Calu3 (cell line): ENCODE results near the gene RNF6. TPM values are rescaled to one million over a fixed set of nuclear protein-coding genes. Genes with fewer than 3 reads are reported as not detected.
A peak's percentile ranks its signal among the peaks of the same experiment; 100 is the strongest.

Experiments used
- BruUV-seq: library from RNA; stranded (reverse); fragments of 400-500 nt; replicated peaks from 2 replicates; lab custom pipeline; 2021; lab: Mats Ljungman, UMichigan
- CTCF ChIA-PET: fragments of 300-600 bp; sonication (Branson Sonifier 250); formaldehyde crosslinking; loops from one replicate; lab custom pipeline; 2022; ENCODE audit warnings: antibody characterized with exemption; lab: Charles Lee
- DNase-seq: peaks from one replicate; pipeline ENCODE4 v3.0.0; 2022
- H3K27ac Mint-ChIP-seq: one replicate; pipeline ENCODE4 v1.8.0; 2022; ENCODE audit warnings: mixed read lengths; ENCODE audit not compliant: unreplicated experiment
- H3K27me3 Mint-ChIP-seq: one replicate; pipeline ENCODE4 v1.8.0; 2022; ENCODE audit warnings: mixed read lengths; ENCODE audit not compliant: unreplicated experiment
- H3K36me3 Mint-ChIP-seq: one replicate; pipeline ENCODE4 v1.8.0; 2022; ENCODE audit warnings: mild to moderate bottlenecking, moderate library complexity, mixed read lengths; ENCODE audit not compliant: insufficient read depth, unreplicated experiment
- H3K4me1 Mint-ChIP-seq: one replicate; pipeline ENCODE4 v1.8.0; 2022; ENCODE audit warnings: mild to moderate bottlenecking, low read depth, mixed read lengths; ENCODE audit not compliant: unreplicated experiment
- H3K4me3 Mint-ChIP-seq: one replicate; pipeline ENCODE4 v1.8.0; 2022; ENCODE audit warnings: mild to moderate bottlenecking, low read depth, moderate library complexity, mixed read lengths; ENCODE audit not compliant: unreplicated experiment
- H3K9me3 Mint-ChIP-seq: one replicate; pipeline ENCODE4 v1.8.0; 2022; ENCODE audit warnings: low read depth, mixed read lengths; ENCODE audit not compliant: unreplicated experiment
- intact Hi-C: fragments of 100-400 bp; cut with micrococcal nuclease; formaldehyde crosslinking; loops from one replicate; pipeline ENCODE4 v1.10.0; 2022; ENCODE audit not compliant: unreplicated experiment
- total RNA-seq: library from RNA; stranded (reverse); gene quantifications from 2 replicates; pipeline ENCODE4 v1.2.3, GENCODE V29; 2022
- TF ChIP-seq, protein P1 (sequence below): fragments of 200-600 bp; IDR thresholded peaks from one replicate; pipeline ENCODE4 v1.8.0; 2022; ENCODE audit warnings: antibody characterized with exemption; ENCODE audit not compliant: unreplicated experiment

Gene RNF6
- total RNA-seq, 1 experiment from 2014 or later: 28.9 TPM

DNA sequence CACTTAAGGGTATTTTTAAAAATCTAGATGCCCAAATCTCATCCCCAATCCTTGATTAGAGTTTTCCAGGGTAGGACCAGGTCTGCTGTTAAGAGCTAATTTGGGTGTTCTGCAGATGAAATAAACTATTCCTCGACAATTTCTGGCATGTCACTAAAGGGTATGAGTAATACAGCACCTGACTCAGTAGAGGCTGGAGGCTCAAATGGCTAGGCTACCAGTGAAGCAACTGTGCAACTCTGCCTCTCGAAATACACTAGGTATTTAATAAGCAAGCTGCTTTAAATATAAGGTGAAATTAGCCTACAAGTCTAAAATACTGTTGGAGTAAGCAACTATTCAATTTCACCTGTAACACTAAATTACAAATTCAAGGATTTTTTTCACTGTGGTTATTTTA is 1.5 kb downstream of the RNF6 start:
- Mint-ChIP-seq H3K27me3 (no peaks in the 10 kb centered on the region), H3K4me1 (peaks cover 12% of the 10 kb centered on the region), H3K9me3 (no peaks in the 10 kb centered on the region), H3K4me3 (peak overlapping the region; percentile 89), H3K36me3 (peaks cover 34% of the 10 kb centered on the region), H3K27ac (no peak overlapping the region)
- TF ChIP-seq, protein P1, sequence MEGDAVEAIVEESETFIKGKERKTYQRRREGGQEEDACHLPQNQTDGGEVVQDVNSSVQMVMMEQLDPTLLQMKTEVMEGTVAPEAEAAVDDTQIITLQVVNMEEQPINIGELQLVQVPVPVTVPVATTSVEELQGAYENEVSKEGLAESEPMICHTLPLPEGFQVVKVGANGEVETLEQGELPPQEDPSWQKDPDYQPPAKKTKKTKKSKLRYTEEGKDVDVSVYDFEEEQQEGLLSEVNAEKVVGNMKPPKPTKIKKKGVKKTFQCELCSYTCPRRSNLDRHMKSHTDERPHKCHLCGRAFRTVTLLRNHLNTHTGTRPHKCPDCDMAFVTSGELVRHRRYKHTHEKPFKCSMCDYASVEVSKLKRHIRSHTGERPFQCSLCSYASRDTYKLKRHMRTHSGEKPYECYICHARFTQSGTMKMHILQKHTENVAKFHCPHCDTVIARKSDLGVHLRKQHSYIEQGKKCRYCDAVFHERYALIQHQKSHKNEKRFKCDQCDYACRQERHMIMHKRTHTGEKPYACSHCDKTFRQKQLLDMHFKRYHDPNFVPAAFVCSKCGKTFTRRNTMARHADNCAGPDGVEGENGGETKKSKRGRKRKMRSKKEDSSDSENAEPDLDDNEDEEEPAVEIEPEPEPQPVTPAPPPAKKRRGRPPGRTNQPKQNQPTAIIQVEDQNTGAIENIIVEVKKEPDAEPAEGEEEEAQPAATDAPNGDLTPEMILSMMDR: no peak
- CTCF ChIA-PET: no interaction called here
- no peak for DNase-seq
- no TSS peak for BruUV-seq
- intact Hi-C loops: no loop called here

DNA sequence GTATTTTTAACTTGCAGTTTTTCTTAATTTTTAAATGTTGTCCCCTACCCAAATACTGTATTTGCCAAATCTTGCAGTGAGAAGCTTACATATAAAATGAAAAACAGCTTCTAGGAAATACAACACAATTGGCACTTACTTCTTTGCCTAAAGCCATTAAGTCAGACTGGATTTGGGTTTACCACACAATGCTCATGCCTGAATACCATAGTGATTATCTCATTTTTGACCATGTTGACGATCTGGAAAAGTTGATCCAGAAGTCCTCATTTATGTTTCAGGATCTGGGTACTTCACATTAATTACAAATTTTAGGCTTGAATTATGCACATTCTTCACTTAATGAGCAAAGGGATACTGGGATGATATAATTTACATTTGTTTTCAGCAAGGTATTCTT is 2.4 kb downstream of the RNF6 start:
- no peak for DNase-seq
- TF ChIP-seq, protein P1: no peak
- Mint-ChIP-seq H3K4me3 (no peak overlapping the region), H3K9me3 (no peaks in the 10 kb centered on the region), H3K4me1 (peaks cover 12% of the 10 kb centered on the region), H3K36me3 (peaks cover 42% of the 10 kb centered on the region), H3K27ac (no peak overlapping the region), H3K27me3 (no peaks in the 10 kb centered on the region)
- intact Hi-C loops: no loop called here
- CTCF ChIA-PET: no interaction called here
- no TSS peak for BruUV-seq

DNA sequence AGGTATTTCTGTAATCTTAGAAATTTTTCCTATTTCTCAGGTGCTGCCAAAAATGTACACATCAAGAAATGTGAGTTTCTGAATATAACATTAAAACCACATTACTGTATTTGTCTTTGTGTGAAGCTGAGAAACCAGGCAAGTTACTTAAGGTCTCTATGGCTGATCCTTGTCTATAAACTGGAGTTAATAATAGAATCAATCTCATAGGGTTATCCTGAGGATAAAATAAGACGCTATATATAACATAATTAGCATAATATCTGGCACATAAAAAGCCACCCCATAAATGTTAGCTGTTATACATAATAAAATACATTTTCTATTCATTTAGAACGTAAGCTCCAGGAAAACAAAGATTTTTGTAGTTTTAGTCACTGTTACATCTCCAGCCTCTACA is 6.1 kb downstream of the RNF6 start:
- BruUV-seq: no TSS peak
- intact Hi-C loops: no loop called here
- Mint-ChIP-seq H3K36me3 (peaks cover 22% of the 10 kb centered on the region), H3K4me3 (no peak overlapping the region), H3K27me3 (no peaks in the 10 kb centered on the region), H3K9me3 (no peaks in the 10 kb centered on the region), H3K27ac (no peak overlapping the region), H3K4me1 (no peaks in the 10 kb centered on the region)
- TF ChIP-seq, protein P1: no peak
- CTCF ChIA-PET: no interaction called here
- no peak for DNase-seq

DNA sequence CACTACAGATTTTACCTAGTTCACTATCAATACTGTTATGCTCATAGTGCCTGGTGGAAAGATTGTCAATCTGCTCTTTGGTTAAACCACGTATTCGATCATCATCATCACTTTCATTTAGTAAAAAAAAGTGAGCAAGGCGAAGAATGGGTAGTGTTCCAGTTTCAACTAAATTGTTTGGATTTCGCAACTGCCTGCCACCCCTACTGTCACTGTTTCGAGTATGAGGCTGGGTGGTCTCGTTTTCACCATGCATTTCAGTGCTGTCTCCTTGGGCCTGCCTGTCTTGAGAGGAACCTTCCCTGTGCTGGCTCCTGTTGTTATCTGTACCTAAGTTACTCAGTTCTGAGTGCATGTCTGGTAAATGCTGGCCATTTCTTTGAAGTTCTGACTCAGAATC is 8.1 kb downstream of the RNF6 start:
- no peaks in the 10 kb centered on the region for H3K4me1 Mint-ChIP-seq
- no peaks in the 10 kb centered on the region for H3K9me3 Mint-ChIP-seq
- intact Hi-C loops: no loop called here
- H3K27me3 Mint-ChIP-seq: no peaks in the 10 kb centered on the region
- H3K27ac Mint-ChIP-seq: no peak overlapping the region
- no TSS peak for BruUV-seq
- H3K36me3 Mint-ChIP-seq: peaks cover 24% of the 10 kb centered on the region
- no peak for DNase-seq
- no peak overlapping the region for H3K4me3 Mint-ChIP-seq
- TF ChIP-seq, protein P1: no peak
- CTCF ChIA-PET: no interaction called here
